Neutrophil (primary cell): ENCODE data around the gene ST3GAL6.

Experiments
- H3K27ac ChIP-seq: fragments of 200-600 bp; sonication (generic); 2 replicates; pipeline ENCODE4 v1.5.1; 2016; ENCODE audit warnings: mild to moderate bottlenecking, moderate library complexity
- H3K27me3 ChIP-seq: fragments of 200-600 bp; sonication (generic); 2 replicates; pipeline ENCODE4 v1.6.0; 2016; ENCODE audit warnings: mild to moderate bottlenecking
- H3K36me3 ChIP-seq: fragments of 200-600 bp; sonication (generic); 2 replicates; pipeline ENCODE4 v1.5.1; 2017
- H3K4me1 ChIP-seq, 2 experiments: fragments of 200-600 bp in 1 of 2; sonication (generic) in 1 of 2; 1 replicate in 1 of 2; 2 replicates in 1 of 2; pipeline versions ENCODE4 v1.5.1 to v1.6.1; 2013 to 2016; ENCODE audit warnings: low read depth in 1 of 2, low read length in 1 of 2, mild to moderate bottlenecking in 1 of 2, moderate library complexity in 1 of 2; ENCODE audit not compliant: control insufficient read depth in 1 of 2, insufficient read depth in 1 of 2
- H3K4me3 ChIP-seq, 2 experiments: fragments of 200-600 bp in 1 of 2; sonication (generic) in 1 of 2; 1 replicate in 1 of 2; 2 replicates in 1 of 2; pipeline ENCODE4 v1.5.1; 2013 to 2016; ENCODE audit warnings: low read depth in 1 of 2, low read length in 1 of 2, mild to moderate bottlenecking in 1 of 2, moderate library complexity in 1 of 2
- H3K9me3 ChIP-seq: fragments of 200-600 bp; sonication (generic); 2 replicates; pipeline ENCODE4 v1.5.1; 2016
- CTCF ChIP-seq: fragments of 200-600 bp; sonication (generic); IDR thresholded peaks from 2 replicates; pipeline ENCODE4 v1.5.1; 2016; ENCODE audit warnings: antibody characterized with exemption

Gene ST3GAL6

GRCh38 chr3:98784666-98785600, 21.8 kb downstream of the ST3GAL6 start:
- no peak for TF ChIP-seq CTCF
- no peaks in the 10 kb centered on the region for H3K9me3 ChIP-seq
- peaks cover 90% of the 10 kb centered on the region for H3K36me3 ChIP-seq
- no peaks in the 10 kb centered on the region for H3K27me3 ChIP-seq
- no peak overlapping the region for H3K4me3 ChIP-seq
- peak overlapping the region; percentile 24 for H3K27ac ChIP-seq
- peaks cover 29 to 33% of the 10 kb centered on the region in 2 experiments for H3K4me1 ChIP-seq

GRCh38 chr3:98786364-98787006, 23.3 kb downstream of the ST3GAL6 start:
- no peak overlapping the region for H3K4me3 ChIP-seq

GRCh38 chr3:98787181-98787580, 24.0 kb downstream of the ST3GAL6 start:
- H3K27ac ChIP-seq = peak overlapping the region; percentile 53
- no peaks in the 10 kb centered on the region for H3K9me3 ChIP-seq
- H3K4me3 ChIP-seq = no peak overlapping the region
- no peak for TF ChIP-seq CTCF
- peaks cover 90% of the 10 kb centered on the region for H3K36me3 ChIP-seq
- no peaks in the 10 kb centered on the region for H3K27me3 ChIP-seq
- peaks cover 29 to 33% of the 10 kb centered on the region in 2 experiments for H3K4me1 ChIP-seq

More at GRCh38 chr3:98786364-98787006, 23.3 kb downstream of the ST3GAL6 start:
- Histone ChIP-seq H3K27me3 (no peaks in the 10 kb centered on the region), H3K4me1 (peaks cover 29 to 33% of the 10 kb centered on the region in 2 experiments), H3K36me3 (peaks cover 90% of the 10 kb centered on the region), H3K9me3 (no peaks in the 10 kb centered on the region), H3K27ac (peak overlapping the region; percentile 53)
- no peak for TF ChIP-seq CTCF

GRCh38 chr3:98788651-98789050, 25.5 kb downstream of the ST3GAL6 start:
- H3K4me3 ChIP-seq = no peak overlapping the region
- H3K4me1 ChIP-seq = peaks cover 29 to 33% of the 10 kb centered on the region in 2 experiments
- no peak for TF ChIP-seq CTCF

GRCh38 chr3:98791341-98792325, 28.5 kb downstream of the ST3GAL6 start:
- Histone ChIP-seq H3K4me3 (no peak overlapping the region), H3K9me3 (no peaks in the 10 kb centered on the region), H3K4me1 (peaks cover 6 to 7% of the 10 kb centered on the region in 2 experiments), H3K36me3 (peaks cover 90% of the 10 kb centered on the region), H3K27ac (no peak overlapping the region), H3K27me3 (no peaks in the 10 kb centered on the region)
- no peak for TF ChIP-seq CTCF

More at GRCh38 chr3:98788651-98789050, 25.5 kb downstream of the ST3GAL6 start:
- Histone ChIP-seq H3K27me3 (no peaks in the 10 kb centered on the region), H3K27ac (peak overlapping the region; percentile 6), H3K9me3 (no peaks in the 10 kb centered on the region), H3K36me3 (peaks cover 90% of the 10 kb centered on the region)
